ENCODE data around the gene MATR3.

DNA sequence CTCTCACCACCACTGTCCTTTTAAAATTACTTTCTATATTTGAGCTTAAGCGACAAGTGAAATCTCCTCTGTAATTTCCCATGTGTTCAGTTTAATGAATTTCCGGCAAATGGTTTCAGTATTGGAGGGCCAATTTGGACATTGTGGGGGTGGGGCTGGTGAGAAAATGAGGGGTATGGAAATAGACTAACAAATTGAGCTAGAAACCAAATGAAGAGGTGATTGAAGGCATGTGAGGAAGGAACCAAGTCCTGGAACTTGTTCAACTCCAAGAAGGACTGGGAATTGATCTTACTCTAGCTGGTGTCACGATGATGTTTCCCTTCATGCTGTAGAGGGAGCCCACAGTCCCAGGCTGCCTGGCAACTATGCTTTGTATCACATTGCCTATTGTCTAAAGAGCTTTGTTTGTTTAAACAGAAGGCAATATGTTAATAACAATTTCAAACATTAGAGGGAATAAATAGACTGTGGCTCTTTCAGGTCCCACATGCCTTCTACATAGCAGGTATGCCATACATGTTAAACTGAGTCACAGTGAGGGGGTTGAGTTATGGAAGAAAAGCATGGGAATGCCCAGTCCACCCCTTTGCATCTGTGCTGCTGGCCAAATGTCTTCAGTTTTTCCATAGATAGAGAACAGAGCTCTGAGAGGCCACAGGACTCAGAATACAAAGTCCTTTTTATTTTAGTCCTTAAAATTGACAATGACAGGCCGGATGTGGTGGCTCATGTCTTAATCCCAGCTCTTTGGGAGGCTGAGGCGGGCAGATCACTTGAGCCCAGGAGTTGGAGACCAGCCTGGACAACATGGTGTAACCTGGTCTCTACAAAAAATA is 25.0 kb upstream of the MATR3 start:
- no peak for TF ChIP-seq POLR2A (IDR thresholded peaks at IDR 0.05)
- TF ChIP-seq, protein P1, sequence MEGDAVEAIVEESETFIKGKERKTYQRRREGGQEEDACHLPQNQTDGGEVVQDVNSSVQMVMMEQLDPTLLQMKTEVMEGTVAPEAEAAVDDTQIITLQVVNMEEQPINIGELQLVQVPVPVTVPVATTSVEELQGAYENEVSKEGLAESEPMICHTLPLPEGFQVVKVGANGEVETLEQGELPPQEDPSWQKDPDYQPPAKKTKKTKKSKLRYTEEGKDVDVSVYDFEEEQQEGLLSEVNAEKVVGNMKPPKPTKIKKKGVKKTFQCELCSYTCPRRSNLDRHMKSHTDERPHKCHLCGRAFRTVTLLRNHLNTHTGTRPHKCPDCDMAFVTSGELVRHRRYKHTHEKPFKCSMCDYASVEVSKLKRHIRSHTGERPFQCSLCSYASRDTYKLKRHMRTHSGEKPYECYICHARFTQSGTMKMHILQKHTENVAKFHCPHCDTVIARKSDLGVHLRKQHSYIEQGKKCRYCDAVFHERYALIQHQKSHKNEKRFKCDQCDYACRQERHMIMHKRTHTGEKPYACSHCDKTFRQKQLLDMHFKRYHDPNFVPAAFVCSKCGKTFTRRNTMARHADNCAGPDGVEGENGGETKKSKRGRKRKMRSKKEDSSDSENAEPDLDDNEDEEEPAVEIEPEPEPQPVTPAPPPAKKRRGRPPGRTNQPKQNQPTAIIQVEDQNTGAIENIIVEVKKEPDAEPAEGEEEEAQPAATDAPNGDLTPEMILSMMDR (IDR thresholded peaks at IDR 0.05 in 4 of 5, conservative IDR thresholded peaks at IDR 0.05 in 1 of 5) = peak in 1 of 5 experiments; percentile 6
